K562 (cell line): ENCODE measurements around the gene DUXB. TPM values are rescaled to one million over a fixed set of nuclear protein-coding genes. Genes with fewer than 3 reads are reported as not detected.

Experiments used
- ATAC-seq: fragments of 200-7000 bp; cut with Tn5 transposase; 3 replicates; pipeline ENCODE4 v1.9.1; 2020; ENCODE audit warnings: moderate library complexity
- BruUV-seq: library from RNA; stranded (reverse); fragments of 400-500 nt; replicated peaks from 2 replicates; lab custom pipeline; 2021; lab: Mats Ljungman, UMichigan
- CTCF ChIA-PET: fragments of 300-600 bp; formaldehyde crosslinking; extraction: SDS; loops from one replicate; lab custom pipeline; 2021; ENCODE audit warnings: low intra/inter-chr PET ratio; lab: Yijun Ruan, JAX
- POLR2A ChIA-PET: fragments of 300-600, 350-650 bp; sonication (Branson Sonifier 250); formaldehyde crosslinking; extraction: SDS; loops from one replicate; lab custom pipeline; 2021; ENCODE audit warnings: antibody characterized with exemption, inconsistent platforms; lab: Yijun Ruan, JAX
- DNase-seq, 4 experiments: peaks; one replicate each; pipeline versions ENCODE4 v3.0.0 to v3.0.0-alpha.2; 2011 to 2018; ENCODE audit warnings: low spot score in 3 of 4, mixed read lengths in 3 of 4; ENCODE audit errors: extremely low read depth in 1 of 4
- FAIRE-seq: peaks from 2 replicates; lab custom pipeline; 2011; peaks lifted over from hg19 to GRCh38; lab: Jason Lieb, UNC
- H2AFZ ChIP-seq: 2 replicates; pipeline ENCODE4 v1.6.0; 2011; ENCODE audit warnings: low read depth, low read length, control low read depth, inconsistent platforms
- H3K27ac ChIP-seq: fragments of 200-600 bp; 3 replicates; pipeline ENCODE4 v1.8.0; 2011; ENCODE audit warnings: low read depth, mild to moderate bottlenecking, control low read depth, inconsistent platforms, low read length, moderate library complexity, mixed read lengths; ENCODE audit errors: extremely low read depth
- H3K27me3 ChIP-seq, 2 experiments: fragments of 300-600 bp in 1 of 2; 2 replicates in 1 of 2; 3 replicates in 1 of 2; pipeline versions ENCODE4 v1.6.0 to v1.8.0; 2011; ENCODE audit warnings: inconsistent platforms in 2 of 2, low read length in 2 of 2, mild to moderate bottlenecking in 1 of 2, mixed read lengths in 1 of 2, moderate library complexity in 1 of 2; ENCODE audit not compliant: control insufficient read depth in 2 of 2, insufficient read depth in 2 of 2
- H3K36me3 ChIP-seq: fragments of 300-600 bp; 3 replicates; pipeline ENCODE4 v1.8.0; 2011; ENCODE audit warnings: mild to moderate bottlenecking, low read length, inconsistent platforms; ENCODE audit not compliant: control insufficient read depth, insufficient read depth
- H3K4me1 ChIP-seq, 2 experiments: fragments of 200-600 bp in 1 of 2; replicated peaks in 1 of 2; 2 replicates in 1 of 2; 3 replicates in 1 of 2; pipeline versions ENCODE4 v1.5.1 to v1.8.0; 2011; ENCODE audit warnings: inconsistent platforms in 2 of 2, low read length in 2 of 2, mild to moderate bottlenecking in 1 of 2, mixed read lengths in 1 of 2, moderate library complexity in 1 of 2; ENCODE audit not compliant: control insufficient read depth in 2 of 2, insufficient read depth in 2 of 2
- H3K4me2 ChIP-seq: 2 replicates; pipeline ENCODE4 v1.6.1; 2011; ENCODE audit warnings: low read length, control low read depth, inconsistent platforms, mixed read lengths; ENCODE audit not compliant: insufficient read depth
- H3K4me3 ChIP-seq: fragments of 200-600 bp; sonication (generic), shearing (Covaris generic); 2 replicates; pipeline ENCODE4 v1.5.1; 2016; ENCODE audit warnings: control low read depth, inconsistent platforms
- H3K79me2 ChIP-seq: fragments of 200-600 bp; 3 replicates; pipeline ENCODE4 v1.8.0; 2011; ENCODE audit warnings: low read length, inconsistent platforms; ENCODE audit not compliant: control insufficient read depth, insufficient read depth
- H3K9ac ChIP-seq, 2 experiments: 2 replicates each; pipeline versions ENCODE4 v1.6.0 to v1.6.1; 2011; ENCODE audit warnings: low read depth in 2 of 2, low read length in 2 of 2, control low read depth in 1 of 2, inconsistent platforms in 1 of 2, mild to moderate bottlenecking in 1 of 2, mixed read lengths in 1 of 2; ENCODE audit not compliant: insufficient read depth in 1 of 2
- H3K9me1 ChIP-seq: one replicate; pipeline ENCODE4 v1.6.0; 2011; ENCODE audit warnings: inconsistent platforms, mild to moderate bottlenecking, low read length, moderate library complexity; ENCODE audit not compliant: control insufficient read depth, insufficient read depth
- H3K9me3 ChIP-seq: replicated peaks from 2 replicates; pipeline ENCODE4 v1.5.1; 2011; ENCODE audit warnings: low read depth, low read length, inconsistent platforms; ENCODE audit not compliant: control insufficient read depth, insufficient read depth
- H4K20me1 ChIP-seq: replicated peaks from 2 replicates; pipeline ENCODE4 v1.6.1; 2011; ENCODE audit warnings: low read length, inconsistent platforms, mixed read lengths; ENCODE audit not compliant: control insufficient read depth, insufficient read depth
- DIDO1 ChIP-seq: fragments of 450-650 bp; IDR thresholded peaks from 2 replicates; pipeline ENCODE4 v1.6.1; 2016; ENCODE audit warnings: low read depth, missing biosample characterization, missing genetic modification characterization
- NFE2 ChIP-seq: IDR thresholded peaks from 2 replicates; pipeline ENCODE4 v1.6.1; 2014; ENCODE audit warnings: antibody characterized with exemption, low read depth
- PHF21A ChIP-seq: fragments of 450-650 bp; IDR thresholded peaks from 2 replicates; pipeline ENCODE4 v1.6.1; 2017; ENCODE audit warnings: low read depth, borderline replicate concordance
- ZNF384 ChIP-seq: IDR thresholded peaks from 2 replicates; pipeline ENCODE4 v1.6.1; 2012; ENCODE audit warnings: low read depth, low read length, improper control_type of control experiment
- in situ Hi-C: fragments of 300-500 bp; cut with MboI; formaldehyde crosslinking; loops from 4 replicates; pipeline ENCODE4 v1.15.0; 2018; ENCODE audit warnings: inconsistent platforms, mixed read lengths
- intact Hi-C: fragments of 100-400 bp; cut with micrococcal nuclease; formaldehyde crosslinking; loops from 2 replicates; pipeline ENCODE4 v1.14.2; 2022
- polyA plus RNA-seq, 8 experiments: library from polyadenylated mRNA; depleted of rRNA in 4 of 8; stranded (reverse) in 5 of 8; unstranded in 3 of 8; fragments of >200 nt; fragmentation: Nextera tagmentation in 2 of 8; fragmentation: Illumina TruSeq in 1 of 8; extraction: Ambion mirVana in 2 of 8; extraction: Trizol in 1 of 8; gene quantifications; 2 replicates each; pipeline versions ENCODE4 v1.2.1 to v1.2.3, GENCODE V29; 2011 to 2014; ENCODE audit warnings: inconsistent platforms in 1 of 8, missing spikeins in 1 of 8
- total RNA-seq, 7 experiments: library from RNA; depleted of rRNA in 6 of 7; stranded (reverse); fragments of >200 nt in 6 of 7; fragmentation: Illumina TruSeq in 2 of 7; extraction: Trizol in 2 of 7; gene quantifications; 2 replicates each; pipeline versions ENCODE4 v1.2.1 to v1.2.3, GENCODE V29; 2011 to 2021; ENCODE audit warnings: low replicate concordance in 1 of 7
- TF ChIP-seq, protein P1 (sequence below): IDR thresholded peaks from 2 replicates; pipeline ENCODE4 v1.6.1; 2011; ENCODE audit warnings: borderline replicate concordance, low read depth, mild to moderate bottlenecking, moderate library complexity, low read length; ENCODE audit not compliant: insufficient read depth, poor library complexity, severe bottlenecking

The DUXB gene
- total and polyA plus RNA-seq, 9 of the 15 experiments (the other 6 are each of a cell fraction or from before 2014, with no cell fraction given), result not detected

DNA sequence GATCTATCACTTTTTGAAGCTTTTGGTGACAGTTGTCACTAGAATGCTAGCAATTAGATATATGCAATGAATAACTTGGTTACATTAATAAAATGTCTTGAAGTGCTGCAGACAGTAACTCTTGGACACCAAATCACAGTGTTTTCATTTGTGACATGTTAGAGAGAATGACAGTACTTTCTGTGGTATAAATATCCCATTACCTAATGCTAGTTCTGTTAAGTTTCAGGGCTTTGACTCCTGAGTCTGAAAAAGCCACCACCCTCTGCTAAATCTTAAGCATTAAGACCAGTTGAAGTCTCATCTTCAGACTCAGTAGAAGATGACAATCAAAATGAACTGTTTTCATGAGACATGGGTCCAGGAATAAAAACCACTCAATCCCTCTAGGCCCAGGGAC is 13.9 kb downstream of the DUXB start:
- Histone ChIP-seq H4K20me1 (no peaks in the 10 kb centered on the region), H3K4me2 (no peak overlapping the region)
- ATAC-seq, result no peak
- TF ChIP-seq PHF21A, result no peak
- TF ChIP-seq NFE2, result no peak
- no peak for TF ChIP-seq DIDO1 (tag)
- no peak for TF ChIP-seq ZNF384
- TF ChIP-seq, protein P1, sequence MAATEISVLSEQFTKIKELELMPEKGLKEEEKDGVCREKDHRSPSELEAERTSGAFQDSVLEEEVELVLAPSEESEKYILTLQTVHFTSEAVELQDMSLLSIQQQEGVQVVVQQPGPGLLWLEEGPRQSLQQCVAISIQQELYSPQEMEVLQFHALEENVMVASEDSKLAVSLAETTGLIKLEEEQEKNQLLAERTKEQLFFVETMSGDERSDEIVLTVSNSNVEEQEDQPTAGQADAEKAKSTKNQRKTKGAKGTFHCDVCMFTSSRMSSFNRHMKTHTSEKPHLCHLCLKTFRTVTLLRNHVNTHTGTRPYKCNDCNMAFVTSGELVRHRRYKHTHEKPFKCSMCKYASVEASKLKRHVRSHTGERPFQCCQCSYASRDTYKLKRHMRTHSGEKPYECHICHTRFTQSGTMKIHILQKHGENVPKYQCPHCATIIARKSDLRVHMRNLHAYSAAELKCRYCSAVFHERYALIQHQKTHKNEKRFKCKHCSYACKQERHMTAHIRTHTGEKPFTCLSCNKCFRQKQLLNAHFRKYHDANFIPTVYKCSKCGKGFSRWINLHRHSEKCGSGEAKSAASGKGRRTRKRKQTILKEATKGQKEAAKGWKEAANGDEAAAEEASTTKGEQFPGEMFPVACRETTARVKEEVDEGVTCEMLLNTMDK, result no peak
- TF ChIP-seq, all 486 proteins: peak for 0
- Histone ChIP-seq H3K9me1 (no peaks in the 10 kb centered on the region), H3K4me3 (no peak overlapping the region), H3K4me1 (no peaks in the 10 kb centered on the region), H3K79me2 (no peaks in the 10 kb centered on the region), H3K27ac (no peak overlapping the region), H3K9ac (no peak overlapping the region), H2AFZ (no peak overlapping the region), H3K9me3 (no peaks in the 10 kb centered on the region), H3K36me3 (no peaks in the 10 kb centered on the region), H3K27me3 (peaks cover 13 to 21% of the 10 kb centered on the region in 2 experiments; a peak in 4 of 5 replicates)
- CTCF ChIA-PET, result no interaction called here
- intact Hi-C loops (no loop called here), in situ Hi-C loops (no loop called here)
- POLR2A ChIA-PET, result no interaction called here
- DNase-seq (no peak), FAIRE-seq (peak; percentile 19)
- BruUV-seq, result no TSS peak
